Panc1 (cell line): Measurements from ENCODE around the gene DPP9. TPM values are rescaled to one million over a fixed set of nuclear protein-coding genes. Genes with fewer than 3 reads are reported as not detected.
A peak's percentile ranks its signal among the peaks of the same experiment; 100 is the strongest.
"Not testable (repeated sequence)": the region's sequence is repeated elsewhere in the genome, so short reads cannot be mapped to it uniquely, and the experiment has no call there.

Experiments used
- ATAC-seq: fragments of 200-7000 bp; cut with Tn5 transposase; 2 replicates; pipeline ENCODE4 v1.9.1; 2020; ENCODE audit warnings: mild to moderate bottlenecking, moderate library complexity
- BruUV-seq: library from RNA; stranded (reverse); fragments of 400-500 nt; replicated peaks from 2 replicates; lab custom pipeline; 2021; lab: Mats Ljungman, UMichigan
- CTCF ChIA-PET: fragments of 300-600 bp; sonication (Branson Sonifier 250); formaldehyde crosslinking; loops from one replicate; lab custom pipeline; 2022; ENCODE audit warnings: antibody characterized with exemption; lab: Charles Lee
- POLR2A ChIA-PET: fragments of 300-600 bp; sonication (Branson Sonifier 250); formaldehyde crosslinking; loops from one replicate; lab custom pipeline; 2022; ENCODE audit warnings: antibody characterized with exemption; lab: Charles Lee
- DNase-seq: peaks from one replicate; pipeline ENCODE4 v3.0.0-alpha.2; 2010; ENCODE audit warnings: low read depth, low spot score
- H3K27ac ChIP-seq: 2 replicates; pipeline ENCODE4 v1.5.1; 2011; ENCODE audit warnings: mild to moderate bottlenecking, low read length, inconsistent platforms
- H3K27me3 ChIP-seq: fragments of 200-500 bp; sonication (Bioruptor generic); 2 replicates; pipeline ENCODE4 v1.6.0; 2014; ENCODE audit warnings: low read length, inconsistent platforms; ENCODE audit not compliant: control insufficient read depth, insufficient read depth
- H3K36me3 ChIP-seq: fragments of 200-500 bp; sonication (Bioruptor generic); 2 replicates; pipeline ENCODE4 v1.5.1; 2014; ENCODE audit warnings: inconsistent platforms, mild to moderate bottlenecking, low read length, moderate library complexity; ENCODE audit not compliant: control insufficient read depth, insufficient read depth
- H3K4me1 ChIP-seq: 2 replicates; pipeline ENCODE4 v1.5.1; 2011; ENCODE audit warnings: inconsistent platforms, mild to moderate bottlenecking, low read length, moderate library complexity; ENCODE audit not compliant: control insufficient read depth, insufficient read depth
- H3K4me3 ChIP-seq, 2 experiments: 2 replicates each; pipeline ENCODE4 v1.5.1; 2011 to 2012; ENCODE audit warnings: low read depth in 2 of 2, low read length in 2 of 2, mild to moderate bottlenecking in 2 of 2, inconsistent platforms in 1 of 2, moderate library complexity in 1 of 2
- H3K9me3 ChIP-seq: fragments of 200-500 bp; sonication (Bioruptor generic); 2 replicates; pipeline ENCODE4 v1.5.1; 2014; ENCODE audit warnings: low read depth, mild to moderate bottlenecking, inconsistent platforms, low read length, moderate library complexity; ENCODE audit not compliant: control insufficient read depth, insufficient read depth
- POLR2AphosphoS5 ChIP-seq: IDR thresholded peaks from 2 replicates; pipeline ENCODE4 v1.6.1; 2012; ENCODE audit warnings: mild to moderate bottlenecking, low read depth, low read length, moderate library complexity
- SIN3A ChIP-seq: IDR thresholded peaks from 2 replicates; pipeline ENCODE4 v1.6.1; 2012; ENCODE audit warnings: low read depth, mild to moderate bottlenecking, low read length, moderate library complexity, borderline replicate concordance; ENCODE audit not compliant: insufficient read depth
- TCF7L2 ChIP-seq: IDR thresholded peaks from 2 replicates; pipeline ENCODE4 v1.6.1; 2011; ENCODE audit warnings: mild to moderate bottlenecking, low read depth, low read length, inconsistent platforms
- in situ Hi-C: cut with HindIII; loops from 2 replicates; pipeline ENCODE4 v1.10.0; 2016; ENCODE audit warnings: low sequenced_read_pairs, low pct_unique_long_range_greater_than_20kb
- intact Hi-C: fragments of 100-400 bp; cut with micrococcal nuclease; formaldehyde crosslinking; loops from one replicate; pipeline ENCODE4 v1.10.0; 2022; ENCODE audit not compliant: unreplicated experiment
- total RNA-seq: library from RNA; stranded (reverse); gene quantifications from one replicate; pipeline ENCODE4 v1.2.1, GENCODE V29; 2021; ENCODE audit not compliant: unreplicated experiment
- TF ChIP-seq, protein P1 (sequence below): fragments of 450-650 bp; IDR thresholded peaks from 2 replicates; pipeline ENCODE4 v1.5.1; 2017; ENCODE audit warnings: mild to moderate bottlenecking
- TF ChIP-seq, protein P2 (sequence below), 2 experiments: IDR thresholded peaks; 2 replicates each; pipeline ENCODE4 v1.6.1; 2011 to 2012; ENCODE audit warnings: low read depth in 2 of 2, control low read depth in 1 of 2, low read length in 1 of 2, mild to moderate bottlenecking in 1 of 2, moderate library complexity in 1 of 2; ENCODE audit not compliant: insufficient read depth in 1 of 2

DPP9 gene
- total RNA-seq, 1 experiment from 2014 or later, result 108 TPM

GRCh38 chr19:4715529-4716221, 8.0 kb downstream of the DPP9 start:
- Histone ChIP-seq H3K27me3 (no peaks in the 10 kb centered on the region), H3K36me3 (no peaks in the 10 kb centered on the region; the same call in 1 of the 2 replicates), H3K9me3 (no peaks in the 10 kb centered on the region), H3K4me1 (peaks cover 60% of the 10 kb centered on the region), H3K27ac (peak overlapping the region; percentile 66), H3K4me3 (no peak overlapping the region)
- DNase-seq, result no peak
- intact Hi-C loops, result no loop called here
- no TSS peak for BruUV-seq
- TF ChIP-seq, protein P1, sequence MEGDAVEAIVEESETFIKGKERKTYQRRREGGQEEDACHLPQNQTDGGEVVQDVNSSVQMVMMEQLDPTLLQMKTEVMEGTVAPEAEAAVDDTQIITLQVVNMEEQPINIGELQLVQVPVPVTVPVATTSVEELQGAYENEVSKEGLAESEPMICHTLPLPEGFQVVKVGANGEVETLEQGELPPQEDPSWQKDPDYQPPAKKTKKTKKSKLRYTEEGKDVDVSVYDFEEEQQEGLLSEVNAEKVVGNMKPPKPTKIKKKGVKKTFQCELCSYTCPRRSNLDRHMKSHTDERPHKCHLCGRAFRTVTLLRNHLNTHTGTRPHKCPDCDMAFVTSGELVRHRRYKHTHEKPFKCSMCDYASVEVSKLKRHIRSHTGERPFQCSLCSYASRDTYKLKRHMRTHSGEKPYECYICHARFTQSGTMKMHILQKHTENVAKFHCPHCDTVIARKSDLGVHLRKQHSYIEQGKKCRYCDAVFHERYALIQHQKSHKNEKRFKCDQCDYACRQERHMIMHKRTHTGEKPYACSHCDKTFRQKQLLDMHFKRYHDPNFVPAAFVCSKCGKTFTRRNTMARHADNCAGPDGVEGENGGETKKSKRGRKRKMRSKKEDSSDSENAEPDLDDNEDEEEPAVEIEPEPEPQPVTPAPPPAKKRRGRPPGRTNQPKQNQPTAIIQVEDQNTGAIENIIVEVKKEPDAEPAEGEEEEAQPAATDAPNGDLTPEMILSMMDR, result no peak
- TF ChIP-seq, protein P2, sequence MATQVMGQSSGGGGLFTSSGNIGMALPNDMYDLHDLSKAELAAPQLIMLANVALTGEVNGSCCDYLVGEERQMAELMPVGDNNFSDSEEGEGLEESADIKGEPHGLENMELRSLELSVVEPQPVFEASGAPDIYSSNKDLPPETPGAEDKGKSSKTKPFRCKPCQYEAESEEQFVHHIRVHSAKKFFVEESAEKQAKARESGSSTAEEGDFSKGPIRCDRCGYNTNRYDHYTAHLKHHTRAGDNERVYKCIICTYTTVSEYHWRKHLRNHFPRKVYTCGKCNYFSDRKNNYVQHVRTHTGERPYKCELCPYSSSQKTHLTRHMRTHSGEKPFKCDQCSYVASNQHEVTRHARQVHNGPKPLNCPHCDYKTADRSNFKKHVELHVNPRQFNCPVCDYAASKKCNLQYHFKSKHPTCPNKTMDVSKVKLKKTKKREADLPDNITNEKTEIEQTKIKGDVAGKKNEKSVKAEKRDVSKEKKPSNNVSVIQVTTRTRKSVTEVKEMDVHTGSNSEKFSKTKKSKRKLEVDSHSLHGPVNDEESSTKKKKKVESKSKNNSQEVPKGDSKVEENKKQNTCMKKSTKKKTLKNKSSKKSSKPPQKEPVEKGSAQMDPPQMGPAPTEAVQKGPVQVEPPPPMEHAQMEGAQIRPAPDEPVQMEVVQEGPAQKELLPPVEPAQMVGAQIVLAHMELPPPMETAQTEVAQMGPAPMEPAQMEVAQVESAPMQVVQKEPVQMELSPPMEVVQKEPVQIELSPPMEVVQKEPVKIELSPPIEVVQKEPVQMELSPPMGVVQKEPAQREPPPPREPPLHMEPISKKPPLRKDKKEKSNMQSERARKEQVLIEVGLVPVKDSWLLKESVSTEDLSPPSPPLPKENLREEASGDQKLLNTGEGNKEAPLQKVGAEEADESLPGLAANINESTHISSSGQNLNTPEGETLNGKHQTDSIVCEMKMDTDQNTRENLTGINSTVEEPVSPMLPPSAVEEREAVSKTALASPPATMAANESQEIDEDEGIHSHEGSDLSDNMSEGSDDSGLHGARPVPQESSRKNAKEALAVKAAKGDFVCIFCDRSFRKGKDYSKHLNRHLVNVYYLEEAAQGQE (IDR thresholded peaks at IDR 0.05; ENCODE audit: insufficient read depth in 1 of 2, low read depth in 2 of 2, low read length in 1 of 2), result no peak
- TF ChIP-seq SIN3A, result no peak
- ATAC-seq, result no peak
- CTCF ChIA-PET, result no interaction called here
- in situ Hi-C loops, result no loop called here
- POLR2A ChIA-PET, result no interaction called here

DNA sequence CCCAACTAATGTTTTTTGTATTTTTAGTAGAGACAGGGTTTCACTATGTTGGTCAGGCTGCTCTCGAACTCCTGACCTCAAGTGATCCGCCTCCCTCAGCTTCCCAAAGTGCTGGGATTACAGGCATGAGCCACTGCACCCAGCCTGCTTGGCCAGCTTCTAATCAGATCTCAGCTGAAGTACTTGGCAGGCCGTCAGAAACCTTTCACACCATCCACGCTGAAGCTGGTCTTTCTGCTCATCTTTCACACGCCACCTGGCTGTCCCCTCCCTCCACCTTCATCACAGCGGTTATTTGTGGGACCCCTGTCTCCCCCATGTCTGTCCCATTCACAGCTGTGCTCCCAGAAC, 8.5 kb downstream of the DPP9 start:
- POLR2A ChIA-PET, H3K27me3 ChIP-seq, in situ Hi-C loops, H3K36me3 ChIP-seq, intact Hi-C loops, ATAC-seq, H3K4me3 ChIP-seq, DNase-seq, CTCF ChIA-PET, H3K9me3 ChIP-seq, BruUV-seq: not testable (repeated sequence)
- Histone ChIP-seq H3K4me1 (peaks cover 55% of the 10 kb centered on the region), H3K27ac (peak overlapping the region; percentile 66)

GRCh38 chr19:4714016-4714415, 9.6 kb downstream of the DPP9 start:
- ChIA-PET POLR2A (no interaction called here), CTCF (no interaction called here)
- peaks cover 45% of the 10 kb centered on the region for H3K4me1 ChIP-seq
- in situ Hi-C loops (no loop called here), intact Hi-C loops (no loop called here)
- no peaks in the 10 kb centered on the region for H3K9me3 ChIP-seq
- H3K27ac ChIP-seq, result peak overlapping the region; percentile 66; the same call in 1 of the 2 replicates
- TF ChIP-seq TCF7L2 (no peak), SIN3A (no peak), POLR2AphosphoS5 (no peak)
- TF ChIP-seq, protein P2 (IDR thresholded peaks at IDR 0.05; ENCODE audit: insufficient read depth in 1 of 2, low read depth in 2 of 2, low read length in 1 of 2), result no peak
- TF ChIP-seq, protein P1, result no peak
- DNase-seq (no peak), ATAC-seq (no peak)
- no peak overlapping the region for H3K4me3 ChIP-seq
- BruUV-seq, result no TSS peak
- no peaks in the 10 kb centered on the region; the same call in 1 of the 2 replicates for H3K36me3 ChIP-seq
- no peaks in the 10 kb centered on the region for H3K27me3 ChIP-seq
